Measurements from ENCODE around the gene HCN2. TPM values are rescaled to one million over a fixed set of nuclear protein-coding genes. Genes with fewer than 3 reads are reported as not detected.
A peak's percentile ranks its signal among the peaks of the same experiment; 100 is the strongest.

Gene HCN2
- total and polyA plus RNA-seq, 2 of the 8 experiments (the other 6 are each of a cell fraction or from before 2014, with no cell fraction given): 1.0 to 4.0 TPM

DNA sequence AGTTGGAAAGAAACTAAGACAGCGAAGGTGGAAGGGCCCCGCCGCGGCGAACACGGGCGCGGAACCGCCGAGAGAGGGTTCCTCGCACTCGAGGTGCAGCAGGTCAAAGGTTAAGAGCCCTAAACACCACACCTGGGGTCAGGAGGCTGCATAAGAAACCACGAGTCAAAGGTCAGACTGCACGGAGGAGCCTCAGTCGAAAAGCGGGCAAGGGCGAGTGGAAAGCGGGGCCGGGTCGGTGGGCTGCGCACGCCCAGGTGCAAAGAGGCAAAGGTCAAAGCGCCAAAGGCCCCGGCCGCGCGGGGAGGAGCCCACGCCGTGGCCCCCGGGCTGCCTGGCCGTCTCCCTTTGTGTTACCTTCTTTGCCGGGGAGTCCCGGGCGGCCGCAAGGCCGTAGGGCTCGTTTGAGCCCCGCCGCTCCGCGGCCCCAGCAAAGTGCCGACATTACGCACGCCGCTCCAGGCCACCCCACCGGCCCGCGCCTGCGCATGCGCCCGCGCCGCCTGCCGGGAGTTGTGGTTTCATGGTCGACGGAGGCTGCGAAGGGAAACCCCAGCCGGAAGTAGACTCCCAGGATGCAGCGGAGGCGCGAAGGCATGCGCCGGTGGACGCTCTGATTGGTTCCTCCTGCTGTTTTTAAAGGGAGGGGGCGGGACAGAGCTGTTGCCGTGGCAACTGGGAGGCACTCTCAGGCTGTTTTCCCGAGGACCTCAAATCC lies 43.5 kb downstream of the HCN2 start, which contains the start of gene POLRMT (continued):
- no peak for TF ChIP-seq TEAD4 (IDR thresholded peaks at IDR 0.05; ENCODE audit: low read depth, low read length)
- TF ChIP-seq CEBPB (IDR thresholded peaks at IDR 0.05; ENCODE audit: low read depth, low read length): no peak
- TF ChIP-seq SIN3A (conservative IDR thresholded peaks at IDR 0.05 in 1 of 2, IDR thresholded peaks at IDR 0.05 in 1 of 2; ENCODE audit: low read depth in 1 of 2, low read length in 2 of 2): no peak; a peak in 1 of 4 replicates
- TF ChIP-seq USF2 (IDR thresholded peaks at IDR 0.05; ENCODE audit: low read length): no peak
- peak; percentile 62; the same call in 1 of the 2 replicates for TF ChIP-seq SIX5 (IDR thresholded peaks at IDR 0.05; ENCODE audit: low read depth, low read length)
- no peak for TF ChIP-seq POLR2AphosphoS5 (IDR thresholded peaks at IDR 0.05; ENCODE audit: low read depth, low read length)
- TF ChIP-seq KDM4A (IDR thresholded peaks at IDR 0.05; ENCODE audit: low read depth, low read length, severe bottlenecking): peak; percentile 66
- no peak for TF ChIP-seq BACH1 (IDR thresholded peaks at IDR 0.05; ENCODE audit: low read length)
- TF ChIP-seq JUN (IDR thresholded peaks at IDR 0.05; ENCODE audit: low read depth, low read length): no peak
- peak; percentile 62 for TF ChIP-seq ASH2L (IDR thresholded peaks at IDR 0.05; ENCODE audit: low read length)
- no peak for TF ChIP-seq POU5F1 (IDR thresholded peaks at IDR 0.05; ENCODE audit: low read depth, low read length)
- TF ChIP-seq, protein P1, sequence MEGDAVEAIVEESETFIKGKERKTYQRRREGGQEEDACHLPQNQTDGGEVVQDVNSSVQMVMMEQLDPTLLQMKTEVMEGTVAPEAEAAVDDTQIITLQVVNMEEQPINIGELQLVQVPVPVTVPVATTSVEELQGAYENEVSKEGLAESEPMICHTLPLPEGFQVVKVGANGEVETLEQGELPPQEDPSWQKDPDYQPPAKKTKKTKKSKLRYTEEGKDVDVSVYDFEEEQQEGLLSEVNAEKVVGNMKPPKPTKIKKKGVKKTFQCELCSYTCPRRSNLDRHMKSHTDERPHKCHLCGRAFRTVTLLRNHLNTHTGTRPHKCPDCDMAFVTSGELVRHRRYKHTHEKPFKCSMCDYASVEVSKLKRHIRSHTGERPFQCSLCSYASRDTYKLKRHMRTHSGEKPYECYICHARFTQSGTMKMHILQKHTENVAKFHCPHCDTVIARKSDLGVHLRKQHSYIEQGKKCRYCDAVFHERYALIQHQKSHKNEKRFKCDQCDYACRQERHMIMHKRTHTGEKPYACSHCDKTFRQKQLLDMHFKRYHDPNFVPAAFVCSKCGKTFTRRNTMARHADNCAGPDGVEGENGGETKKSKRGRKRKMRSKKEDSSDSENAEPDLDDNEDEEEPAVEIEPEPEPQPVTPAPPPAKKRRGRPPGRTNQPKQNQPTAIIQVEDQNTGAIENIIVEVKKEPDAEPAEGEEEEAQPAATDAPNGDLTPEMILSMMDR (IDR thresholded peaks at IDR 0.05; ENCODE audit: control extremely low read depth in 1 of 3, insufficient read depth in 1 of 3, low read depth in 1 of 3, low read length in 3 of 3): no peak
- no peak for TF ChIP-seq BRCA1 (IDR thresholded peaks at IDR 0.05; ENCODE audit: low read depth, low read length)
- TF ChIP-seq GABPA (IDR thresholded peaks at IDR 0.05; ENCODE audit: borderline replicate concordance, insufficient read depth, low read length): peak; percentile 92; the same call in 1 of the 2 replicates
- TF ChIP-seq RFX5 (IDR thresholded peaks at IDR 0.05; ENCODE audit: borderline replicate concordance, low read depth, low read length): no peak
- TF ChIP-seq NANOG (IDR thresholded peaks at IDR 0.05; ENCODE audit: insufficient read depth, low read depth, low read length, poor library complexity, severe bottlenecking): no peak
- no peak for TF ChIP-seq RBBP5 (IDR thresholded peaks at IDR 0.05; ENCODE audit: borderline replicate concordance, low read depth, low read length)
- no peak for TF ChIP-seq RXRA (IDR thresholded peaks at IDR 0.05; ENCODE audit: insufficient read depth, low read depth, low read length)
- TF ChIP-seq YY1 (IDR thresholded peaks at IDR 0.05; ENCODE audit: low read depth, low read length): peak; percentile 67
- no peak; a peak in 1 of 4 replicates for TF ChIP-seq HDAC2 (IDR thresholded peaks at IDR 0.05; ENCODE audit: borderline replicate concordance in 1 of 2, low read depth in 2 of 2, low read length in 2 of 2)
- TF ChIP-seq JUND (IDR thresholded peaks at IDR 0.05; ENCODE audit: low read length): no peak
